Measurements from ENCODE around the gene GAMT.

DNA sequence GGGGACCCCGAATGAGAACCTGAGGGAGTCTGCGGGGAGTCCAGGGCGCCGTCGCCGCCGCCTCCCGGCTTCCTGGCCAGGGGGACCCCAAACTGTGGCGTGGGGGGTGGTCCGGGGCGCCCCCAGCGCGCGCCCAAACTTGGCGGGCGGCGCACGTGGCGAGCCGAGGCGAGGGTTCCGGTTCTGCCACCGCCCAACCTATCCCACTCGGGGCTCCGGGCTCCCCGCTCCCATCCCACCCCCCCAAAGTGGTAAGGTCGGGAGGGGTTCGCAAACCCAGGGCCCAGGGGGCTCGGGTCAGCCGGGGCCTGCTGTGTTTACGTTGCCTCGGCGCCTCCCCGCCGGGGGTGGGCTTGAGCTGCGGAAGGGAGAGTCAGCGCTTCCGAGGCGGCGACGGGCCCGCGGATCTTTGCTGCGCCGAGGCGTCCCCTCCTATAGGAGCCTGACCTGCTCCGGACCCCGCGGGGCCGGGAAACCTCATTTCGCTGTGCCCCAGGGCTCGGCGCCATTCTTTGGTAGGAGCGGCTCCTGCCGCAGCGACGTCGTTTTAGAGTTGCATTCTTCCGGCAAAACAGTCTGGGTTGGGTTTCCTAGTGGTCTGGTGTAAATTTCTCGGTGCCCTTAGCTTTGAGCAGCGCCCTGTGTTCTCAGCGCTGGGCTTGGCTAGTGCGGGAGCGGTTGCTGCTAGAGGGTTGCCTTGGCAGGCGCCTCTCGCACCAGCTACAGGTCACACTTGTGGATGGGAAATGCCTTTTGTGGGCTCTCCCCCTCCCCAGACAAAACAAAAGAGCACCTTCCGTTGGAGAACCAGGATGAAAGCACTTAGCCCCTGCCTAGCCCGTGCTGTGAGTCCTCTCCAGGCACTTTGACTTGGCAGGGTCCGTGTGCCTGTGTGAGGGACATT is 7.2 kb upstream of the GAMT start:
- TF ChIP-seq POLR2A (IDR thresholded peaks at IDR 0.05), result peak; percentile 24
- TF ChIP-seq, protein P1, sequence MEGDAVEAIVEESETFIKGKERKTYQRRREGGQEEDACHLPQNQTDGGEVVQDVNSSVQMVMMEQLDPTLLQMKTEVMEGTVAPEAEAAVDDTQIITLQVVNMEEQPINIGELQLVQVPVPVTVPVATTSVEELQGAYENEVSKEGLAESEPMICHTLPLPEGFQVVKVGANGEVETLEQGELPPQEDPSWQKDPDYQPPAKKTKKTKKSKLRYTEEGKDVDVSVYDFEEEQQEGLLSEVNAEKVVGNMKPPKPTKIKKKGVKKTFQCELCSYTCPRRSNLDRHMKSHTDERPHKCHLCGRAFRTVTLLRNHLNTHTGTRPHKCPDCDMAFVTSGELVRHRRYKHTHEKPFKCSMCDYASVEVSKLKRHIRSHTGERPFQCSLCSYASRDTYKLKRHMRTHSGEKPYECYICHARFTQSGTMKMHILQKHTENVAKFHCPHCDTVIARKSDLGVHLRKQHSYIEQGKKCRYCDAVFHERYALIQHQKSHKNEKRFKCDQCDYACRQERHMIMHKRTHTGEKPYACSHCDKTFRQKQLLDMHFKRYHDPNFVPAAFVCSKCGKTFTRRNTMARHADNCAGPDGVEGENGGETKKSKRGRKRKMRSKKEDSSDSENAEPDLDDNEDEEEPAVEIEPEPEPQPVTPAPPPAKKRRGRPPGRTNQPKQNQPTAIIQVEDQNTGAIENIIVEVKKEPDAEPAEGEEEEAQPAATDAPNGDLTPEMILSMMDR (IDR thresholded peaks at IDR 0.05), result no peak
